Body of pancreas (tissue), 4 donors: ENCODE measurements around the gene MCEE. TPM values are rescaled to one million over a fixed set of nuclear protein-coding genes. Genes with fewer than 3 reads are reported as not detected.

Experiments used
- ATAC-seq: fragments of 150-250 bp; one replicate; pipeline ENCODE4 v1.9.1; 2016
- DNase-seq, 4 donors: peaks; one replicate each; pipeline ENCODE4 v3.0.0-alpha.2; 2019
- H3K27ac ChIP-seq, 4 donors: fragments of 200-600 bp; sonication (generic); 1 replicate in 3 of 4; 2 replicates in 1 of 4; pipeline versions ENCODE4 v1.5.1 to v1.6.1; 2016 to 2019; ENCODE audit warnings: mild to moderate bottlenecking in 1 of 4, mixed read lengths in 1 of 4, moderate library complexity in 1 of 4
- H3K27me3 ChIP-seq, 2 donors: fragments of 200-600 bp; sonication (generic); one replicate each; pipeline ENCODE4 v1.6.0; 2016; ENCODE audit warnings: mild to moderate bottlenecking in 1 of 2
- H3K36me3 ChIP-seq, 2 donors: fragments of 200-600 bp; sonication (generic); replicated peaks in 1 of 2; 2 replicates each; pipeline ENCODE4 v1.5.1; 2016; ENCODE audit warnings: low read depth in 2 of 2; ENCODE audit not compliant: insufficient read depth in 1 of 2
- H3K4me1 ChIP-seq: fragments of 200-600 bp; sonication (generic); one replicate; pipeline ENCODE4 v1.6.0; 2016
- H3K4me3 ChIP-seq, 2 donors: fragments of 200-600 bp; sonication (generic); 1 replicate in 1 of 2; 2 replicates in 1 of 2; pipeline ENCODE4 v1.5.1; 2016 to 2019
- H3K9me3 ChIP-seq, 3 donors: fragments of 200-600 bp; sonication (generic); 1 replicate in 2 of 3; 2 replicates in 1 of 3; pipeline ENCODE4 v1.5.1; 2016
- CTCF ChIP-seq, 7 experiments: fragments of 450-650 bp in 4 of 7; fragments of 200-600 bp in 3 of 7; sonication (generic) in 3 of 7; IDR thresholded peaks; one replicate each; pipeline ENCODE4 v1.5.1; 2016 to 2019; ENCODE audit warnings: antibody characterized with exemption in 7 of 7
- POLR2A ChIP-seq, 3 donors: fragments of 450-650 bp; IDR thresholded peaks; one replicate each; pipeline ENCODE4 v1.6.1; 2016; ENCODE audit warnings: antibody characterized with exemption in 3 of 3, mild to moderate bottlenecking in 2 of 3
- WGBS, 2 donors: methylation state at CpG; one replicate each; pipeline ENCODE4 v1.1.5; 2017; 5-methylcytosine and 5-hydroxymethylcytosine counted together
- intact Hi-C: fragments of 100-400 bp; cut with DNase I; formaldehyde crosslinking; loops from one replicate; pipeline ENCODE4 v1.15.1; 2023
- small RNA-seq: library from RNA; depleted of rRNA; stranded (forward); fragments of <200 nt; gene quantifications from one replicate; pipeline ENCODE3, GENCODE V24; 2016
- total RNA-seq, 2 donors: library from RNA; depleted of rRNA; stranded (reverse); fragments of >200 nt; gene quantifications; one replicate each; pipeline ENCODE4 v1.1.0, GENCODE V29; 2016

The MCEE gene
- total RNA-seq, 2 donors from 2014 or later = 10.1 to 24.7 TPM

DNA sequence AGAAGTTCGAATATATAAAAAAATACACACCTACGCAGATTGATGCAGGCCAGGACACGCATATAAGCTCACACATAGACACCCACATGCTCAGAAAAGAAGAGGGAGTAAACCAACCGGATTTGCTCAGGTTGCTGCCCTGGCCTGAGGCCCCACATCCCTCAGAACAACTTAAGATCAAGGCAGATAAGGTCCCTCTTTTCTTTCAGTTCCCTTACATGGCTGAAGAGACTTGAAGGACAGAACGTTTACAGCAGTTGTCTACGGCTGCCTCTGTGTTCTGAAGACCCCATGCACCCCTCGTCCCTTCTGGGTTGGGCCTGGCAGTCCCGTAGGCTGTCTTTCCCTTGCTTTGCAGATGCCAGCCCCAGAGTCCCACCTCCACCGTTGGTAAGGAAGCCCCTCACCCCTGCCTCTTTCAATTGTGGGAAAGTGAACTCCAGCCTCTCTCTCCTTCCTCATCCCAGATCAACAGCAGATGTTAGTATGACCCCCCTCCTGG lies 65.9 kb downstream of the MCEE start:
- no peak for ATAC-seq
- DNase-seq = no peak
- Histone ChIP-seq H3K27me3 (no peaks in the 10 kb centered on the region), H3K27ac (peak overlapping the region in 1 of 4 donors; percentile 67), H3K9me3 (no peaks in the 10 kb centered on the region), H3K36me3 (no peaks in the 10 kb centered on the region), H3K4me3 (no peak overlapping the region), H3K4me1 (peaks cover 2% of the 10 kb centered on the region)
- intact Hi-C loops = no loop called here
- WGBS, 2 donors = 48 to 50% methylated on average over 9 of the region's 9 CpGs
- TF ChIP-seq POLR2A (IDR thresholded peaks at IDR 0.05) = no peak
- TF ChIP-seq CTCF (IDR thresholded peaks at IDR 0.05) = no peak

DNA sequence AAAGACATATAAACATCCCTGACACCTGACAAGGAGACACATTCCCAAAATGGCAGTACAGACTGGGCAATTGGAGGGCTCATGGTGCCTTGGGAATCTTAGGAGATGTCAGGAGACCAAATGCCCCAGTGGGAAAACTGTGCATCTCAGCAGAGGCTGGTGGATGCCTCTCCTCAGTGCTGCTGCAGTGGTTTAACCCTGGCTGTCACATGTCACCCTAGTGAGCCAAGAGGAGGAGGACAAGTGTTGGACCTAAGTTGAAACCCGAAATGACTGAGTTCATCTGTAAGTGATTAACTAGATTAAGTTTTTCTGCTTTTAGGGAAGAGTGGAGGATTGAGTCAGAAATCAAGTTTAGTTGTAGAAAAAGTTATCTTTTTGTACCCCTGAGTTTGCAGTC lies 66.8 kb downstream of the MCEE start:
- intact Hi-C loops = no loop called here
- no peaks in the 10 kb centered on the region for H3K27me3 ChIP-seq
- TF ChIP-seq CTCF (IDR thresholded peaks at IDR 0.05) = no peak
- TF ChIP-seq POLR2A (IDR thresholded peaks at IDR 0.05) = no peak
- no peak overlapping the region for H3K4me3 ChIP-seq
- H3K36me3 ChIP-seq = no peaks in the 10 kb centered on the region
- DNase-seq (no peak), ATAC-seq (no peak)
- no peak overlapping the region for H3K27ac ChIP-seq
- no peaks in the 10 kb centered on the region for H3K9me3 ChIP-seq
- 38 to 42% methylated on average over 1 of the region's 1 CpG for WGBS, 2 donors
- H3K4me1 ChIP-seq = no peaks in the 10 kb centered on the region

DNA sequence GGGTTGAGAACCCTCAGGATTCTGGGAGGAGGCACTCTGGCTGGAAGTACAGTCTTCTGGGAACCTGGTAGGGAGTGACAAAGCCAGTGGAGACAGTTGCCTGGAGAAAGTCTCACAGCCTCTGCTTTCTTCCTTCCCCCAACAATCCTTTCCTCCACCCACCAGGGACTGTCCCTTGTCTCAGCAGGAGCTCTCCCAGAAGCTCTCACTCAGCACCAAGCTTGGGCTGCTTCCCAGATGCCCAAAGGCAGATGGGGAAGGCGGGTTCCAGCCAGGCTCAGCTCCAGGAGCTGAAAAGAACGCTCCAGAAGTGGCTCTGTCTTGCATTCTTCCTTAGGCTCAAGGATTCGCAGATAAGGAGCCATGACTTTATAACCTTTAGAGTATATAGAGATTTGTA lies 69.2 kb downstream of the MCEE start:
- ATAC-seq = no peak
- no peak overlapping the region for H3K27ac ChIP-seq
- no peak for TF ChIP-seq POLR2A (IDR thresholded peaks at IDR 0.05)
- no peak for TF ChIP-seq CTCF (IDR thresholded peaks at IDR 0.05)

DNA sequence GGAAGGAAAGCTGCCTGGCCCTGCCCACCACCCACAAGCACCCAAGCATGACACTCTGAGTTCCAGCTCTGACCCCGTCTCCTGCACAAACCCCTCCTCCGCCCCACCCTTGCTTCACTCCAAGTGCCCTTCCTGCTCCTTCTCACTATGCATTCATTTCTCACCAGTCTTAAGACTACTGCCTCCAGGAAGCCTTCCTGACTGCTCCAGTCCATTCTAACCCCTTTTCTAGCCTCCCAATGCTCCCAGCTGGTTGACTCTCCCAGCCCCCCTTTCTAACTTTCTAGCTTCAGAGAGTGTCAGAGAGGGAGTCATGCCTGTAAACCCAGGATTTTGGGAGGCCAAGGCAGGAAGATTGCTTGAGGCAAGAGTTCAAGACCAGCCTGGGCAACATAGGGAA lies 69.8 kb downstream of the MCEE start:
- WGBS, 2 donors = 56 to 73% methylated on average over 2 of the region's 2 CpGs
- no peak overlapping the region for H3K4me3 ChIP-seq
- no peaks in the 10 kb centered on the region for H3K4me1 ChIP-seq
- DNase-seq (no peak), ATAC-seq (no peak)
- no peaks in the 10 kb centered on the region for H3K36me3 ChIP-seq
- no peak for TF ChIP-seq POLR2A (IDR thresholded peaks at IDR 0.05)
- TF ChIP-seq CTCF (IDR thresholded peaks at IDR 0.05) = no peak
- intact Hi-C loops = no loop called here
- H3K27me3 ChIP-seq = no peaks in the 10 kb centered on the region
- H3K27ac ChIP-seq = no peak overlapping the region
- H3K9me3 ChIP-seq = no peaks in the 10 kb centered on the region

More for the DNA sequence above, 69.2 kb downstream of the MCEE start:
- no peaks in the 10 kb centered on the region for H3K27me3 ChIP-seq
- 51 to 66% methylated on average over 3 of the region's 3 CpGs for WGBS, 2 donors
- H3K4me3 ChIP-seq = no peak overlapping the region
- DNase-seq = no peak
- intact Hi-C loops = no loop called here
- H3K36me3 ChIP-seq = no peaks in the 10 kb centered on the region
- no peaks in the 10 kb centered on the region for H3K9me3 ChIP-seq
- H3K4me1 ChIP-seq = no peaks in the 10 kb centered on the region

Small RNAs within 50 kb of the gene (small RNA-seq; reads per million reads assigned to genes)
- not detected for gene AC007881.1

Other genes with a start within 250 kb of the MCEE start
- 10 to 100 TPM in 1 of 2 donors, under 1 TPM in 1; 0.78 to 10.9 TPM for gene VAX2, start 229.7 kb downstream of the MCEE start, total RNA-seq
- 10 to 100 TPM in 1 of 2 donors, 1 to 10 TPM in 1; 9.9 to 17.9 TPM for gene ATP6V1B1, start 194.3 kb downstream of the MCEE start, total RNA-seq
- gene ANKRD53, start 151.6 kb downstream of the MCEE start, total RNA-seq = 10 to 100 TPM in 1 of 2 donors, 1 to 10 TPM in 1; 4.7 to 10.2 TPM
- 10 to 100 TPM; 16.6 to 19.1 TPM for gene TEX261, start 135.4 kb downstream of the MCEE start, total RNA-seq
- gene NAGK, start 61.6 kb downstream of the MCEE start, total RNA-seq = 10 to 100 TPM; 57.1 to 62.0 TPM
- 10 to 100 TPM; 15.0 to 19.1 TPM for gene MPHOSPH10, start 405 bp upstream of the MCEE start, total RNA-seq
- 10 to 100 TPM; 18.5 to 32.9 TPM for gene PAIP2B, start 96.9 kb upstream of the MCEE start, total RNA-seq
- gene ZNF638, start 201.6 kb upstream of the MCEE start, total RNA-seq = 100 to 1,000 TPM; 108 to 146 TPM